Peyer's patch (tissue), 4 donors: ENCODE measurements around the gene CACNA1S. TPM values are rescaled to one million over a fixed set of nuclear protein-coding genes. Genes with fewer than 3 reads are reported as not detected.

ENCODE experiments used
- DNase-seq, 3 donors: peaks; one replicate each; pipeline ENCODE4 v3.0.0-alpha.2; 2017 to 2019
- H3K27ac ChIP-seq, 4 donors: fragments of 200-600 bp; sonication (generic); one replicate each; pipeline ENCODE4 v1.5.1; 2016 to 2019
- H3K27me3 ChIP-seq, 2 donors: fragments of 200-600 bp; sonication (generic); one replicate each; pipeline ENCODE4 v1.5.1; 2019
- H3K36me3 ChIP-seq, 3 donors: fragments of 200-600 bp; sonication (generic); one replicate each; pipeline ENCODE4 v1.5.1; 2016 to 2019
- H3K4me1 ChIP-seq, 4 donors: fragments of 200-600 bp; sonication (generic); one replicate each; pipeline ENCODE4 v1.5.1; 2016 to 2019
- H3K4me3 ChIP-seq, 4 donors: fragments of 200-600 bp; sonication (generic); 1 replicate in 3 of 4; 2 replicates in 1 of 4; pipeline ENCODE4 v1.5.1; 2016 to 2019; ENCODE audit warnings: mild to moderate bottlenecking in 1 of 4
- H3K9me3 ChIP-seq, 4 donors: fragments of 200-600 bp; sonication (generic); one replicate each; pipeline ENCODE4 v1.5.1; 2016 to 2019; ENCODE audit warnings: mild to moderate bottlenecking in 1 of 4
- CTCF ChIP-seq, 6 experiments: fragments of 450-650 bp in 4 of 6; fragments of 200-600 bp in 2 of 6; sonication (generic) in 1 of 6; IDR thresholded peaks; one replicate each; pipeline ENCODE4 v1.5.1; 2017 to 2019; ENCODE audit warnings: antibody characterized with exemption in 6 of 6, mild to moderate bottlenecking in 3 of 6, moderate library complexity in 1 of 6
- POLR2A ChIP-seq, 2 donors: fragments of 450-650 bp; IDR thresholded peaks; one replicate each; pipeline ENCODE4 v1.5.1; 2017; ENCODE audit warnings: antibody characterized with exemption in 2 of 2, mild to moderate bottlenecking in 2 of 2, moderate library complexity in 2 of 2
- total RNA-seq, 4 donors: library from RNA; depleted of rRNA; stranded (reverse); fragments of >200 nt; gene quantifications; one replicate each; pipeline ENCODE4 v1.1.0, GENCODE V29; 2016

CACNA1S gene
- total RNA-seq, 4 donors from 2014 or later: not detected

GRCh38 chr1:201091256-201091655 lies 21.0 kb downstream of the CACNA1S start:
- H3K27me3 ChIP-seq: no peaks in the 10 kb centered on the region
- H3K36me3 ChIP-seq: no peaks in the 10 kb centered on the region
- H3K4me3 ChIP-seq: no peak overlapping the region
- no peaks in the 10 kb centered on the region for H3K4me1 ChIP-seq
- no peak for DNase-seq
- TF ChIP-seq POLR2A (IDR thresholded peaks at IDR 0.05) (no peak), CTCF (IDR thresholded peaks at IDR 0.05) (no peak)
- no peak overlapping the region for H3K27ac ChIP-seq
- no peaks in the 10 kb centered on the region for H3K9me3 ChIP-seq

DNA sequence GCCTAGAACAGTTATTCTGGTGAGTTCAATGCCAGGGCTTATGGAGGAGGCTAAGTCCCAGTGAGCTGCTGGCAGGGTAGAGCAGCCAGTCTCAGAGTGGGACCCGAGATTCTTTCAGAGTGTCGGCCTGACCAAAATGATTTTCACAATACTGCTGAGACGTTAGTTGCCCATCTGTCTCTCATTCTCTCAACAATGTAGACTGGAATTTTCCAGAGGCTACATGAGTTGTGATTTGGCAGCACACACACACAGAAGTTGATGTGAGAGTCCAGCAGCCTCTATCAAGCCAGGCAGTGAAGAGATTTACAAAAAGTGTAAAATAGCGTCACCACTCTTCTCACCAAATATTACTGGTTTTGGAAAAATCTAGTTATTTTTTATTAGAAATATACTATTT lies 21.7 kb downstream of the CACNA1S start:
- DNase-seq: no peak
- no peaks in the 10 kb centered on the region for H3K4me1 ChIP-seq
- H3K27ac ChIP-seq: no peak overlapping the region
- H3K4me3 ChIP-seq: no peak overlapping the region
- no peak for TF ChIP-seq CTCF (IDR thresholded peaks at IDR 0.05)
- no peak for TF ChIP-seq POLR2A (IDR thresholded peaks at IDR 0.05)
- no peaks in the 10 kb centered on the region for H3K27me3 ChIP-seq
- H3K36me3 ChIP-seq: no peaks in the 10 kb centered on the region
- no peaks in the 10 kb centered on the region for H3K9me3 ChIP-seq

DNA sequence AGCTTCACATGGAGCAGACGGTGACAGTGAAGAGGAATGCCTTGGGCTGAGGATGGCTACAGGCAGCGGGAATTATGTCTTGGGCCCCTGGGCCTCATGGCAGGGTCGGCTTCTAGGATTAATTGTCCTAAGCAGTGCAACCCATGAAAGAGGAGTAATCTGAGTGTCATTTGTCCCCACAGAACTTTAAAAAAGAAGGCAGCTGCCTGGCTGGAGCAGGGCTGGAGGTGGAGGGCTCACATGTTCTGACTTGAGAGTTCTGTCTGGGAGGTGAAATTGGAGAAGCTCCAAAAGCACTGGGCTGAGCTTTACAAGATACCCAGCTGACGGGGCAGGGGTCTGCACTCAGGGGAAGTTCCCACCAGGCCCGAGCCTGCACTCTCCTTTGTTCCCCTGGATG lies 22.6 kb downstream of the CACNA1S start:
- Histone ChIP-seq H3K27me3 (no peaks in the 10 kb centered on the region), H3K9me3 (no peaks in the 10 kb centered on the region), H3K36me3 (no peaks in the 10 kb centered on the region), H3K4me1 (no peaks in the 10 kb centered on the region), H3K4me3 (no peak overlapping the region), H3K27ac (no peak overlapping the region)
- TF ChIP-seq POLR2A (IDR thresholded peaks at IDR 0.05): no peak
- peak in 1 of 3 donors; percentile 13 for DNase-seq

GRCh38 chr1:201088901-201089525 lies 23.2 kb downstream of the CACNA1S start:
- no peaks in the 10 kb centered on the region for H3K4me1 ChIP-seq
- no peak overlapping the region for H3K27ac ChIP-seq
- no peaks in the 10 kb centered on the region for H3K27me3 ChIP-seq
- DNase-seq: no peak
- H3K9me3 ChIP-seq: no peaks in the 10 kb centered on the region
- TF ChIP-seq POLR2A (IDR thresholded peaks at IDR 0.05) (no peak), CTCF (IDR thresholded peaks at IDR 0.05) (no peak)
- no peaks in the 10 kb centered on the region for H3K36me3 ChIP-seq
- no peak overlapping the region for H3K4me3 ChIP-seq

GRCh38 chr1:201088395-201088794 lies 23.8 kb downstream of the CACNA1S start:
- Histone ChIP-seq H3K27me3 (no peaks in the 10 kb centered on the region), H3K4me3 (no peak overlapping the region), H3K4me1 (no peaks in the 10 kb centered on the region), H3K9me3 (no peaks in the 10 kb centered on the region), H3K36me3 (no peaks in the 10 kb centered on the region), H3K27ac (no peak overlapping the region)
- DNase-seq: no peak
- TF ChIP-seq POLR2A (IDR thresholded peaks at IDR 0.05) (no peak), CTCF (IDR thresholded peaks at IDR 0.05) (no peak)

- Histone ChIP-seq H3K36me3 (no peaks in the 10 kb centered on the region), H3K4me1 (no peaks in the 10 kb centered on the region), H3K9me3 (no peaks in the 10 kb centered on the region), H3K27ac (no peak overlapping the region), H3K27me3 (no peaks in the 10 kb centered on the region), H3K4me3 (no peak overlapping the region)
- TF ChIP-seq CTCF (IDR thresholded peaks at IDR 0.05) (peak in 4 of 6 experiments; percentile 39 to 74 (median 72)), POLR2A (IDR thresholded peaks at IDR 0.05) (no peak)
- peak in 2 of 3 donors; percentile 81 to 85 for DNase-seq
Observed at GRCh38 chr1:201085902-201086735, 26.1 kb downstream of the CACNA1S start.
